ENCODE measurements around the gene TTLL9.

TTLL9 gene

DNA sequence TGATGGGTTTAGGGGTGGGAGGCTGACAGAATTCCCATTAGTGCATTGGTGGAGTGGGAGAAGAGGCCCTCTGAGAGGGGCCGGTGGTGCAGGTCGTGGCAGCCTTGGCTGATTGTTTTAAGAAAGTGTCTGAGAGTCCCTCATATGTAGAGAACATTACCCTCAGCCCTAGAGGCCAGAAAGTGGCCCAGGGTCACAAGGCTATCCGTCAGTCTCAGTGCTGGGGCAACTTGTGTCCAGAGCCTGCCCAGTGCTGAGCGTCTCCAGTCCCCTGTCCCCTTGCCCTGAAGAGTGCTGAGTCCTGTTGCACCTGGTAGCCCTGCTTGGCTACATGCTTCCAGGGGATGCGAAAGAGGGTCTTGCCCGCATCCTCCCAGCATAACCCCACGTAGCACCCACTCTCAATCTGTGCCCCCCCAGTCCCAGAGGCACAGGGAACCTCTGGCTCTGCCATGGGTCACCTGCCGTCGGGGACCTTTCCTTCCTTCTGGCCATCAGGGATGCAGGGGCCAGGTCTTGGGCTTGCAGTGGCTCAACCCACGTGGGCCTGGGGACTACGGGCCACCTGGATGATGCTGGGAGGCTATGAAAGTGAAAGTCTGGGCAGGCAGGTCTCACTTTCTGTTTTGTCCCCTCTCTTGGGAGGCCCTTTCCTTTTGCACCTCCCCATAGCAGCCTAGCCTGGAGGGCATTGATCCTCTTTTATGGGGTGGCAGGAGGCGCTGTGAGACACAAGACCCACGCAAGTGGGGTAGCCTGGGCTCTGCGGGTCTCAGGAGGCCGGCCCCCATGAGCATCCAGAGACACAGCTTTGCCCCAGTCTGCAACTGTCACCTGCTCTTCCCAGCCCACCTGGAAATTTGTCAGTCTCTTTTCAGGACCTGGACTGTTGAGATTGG is 12.3 kb upstream of the TTLL9 start:
- no peak for DNase-seq (ENCODE audit: low read depth in 2 of 2)

DNA sequence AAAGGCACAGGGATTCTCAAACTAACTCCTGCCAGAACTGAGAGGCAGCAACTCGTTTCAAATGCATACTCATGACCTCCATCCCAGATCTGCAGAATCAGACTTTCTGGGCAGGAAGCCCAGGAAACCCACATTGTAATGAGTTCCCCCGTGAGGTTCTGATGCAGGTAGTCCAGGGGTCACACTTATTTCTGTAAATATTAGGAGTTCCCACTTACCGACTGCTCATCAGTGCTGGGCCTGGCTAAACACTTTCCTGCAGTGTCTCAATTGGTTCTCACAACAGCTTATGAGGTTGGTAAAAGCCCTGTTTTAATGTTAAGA is 11.7 kb upstream of the TTLL9 start:
- DNase-seq (ENCODE audit: low read depth in 2 of 2), result no peak

DNA sequence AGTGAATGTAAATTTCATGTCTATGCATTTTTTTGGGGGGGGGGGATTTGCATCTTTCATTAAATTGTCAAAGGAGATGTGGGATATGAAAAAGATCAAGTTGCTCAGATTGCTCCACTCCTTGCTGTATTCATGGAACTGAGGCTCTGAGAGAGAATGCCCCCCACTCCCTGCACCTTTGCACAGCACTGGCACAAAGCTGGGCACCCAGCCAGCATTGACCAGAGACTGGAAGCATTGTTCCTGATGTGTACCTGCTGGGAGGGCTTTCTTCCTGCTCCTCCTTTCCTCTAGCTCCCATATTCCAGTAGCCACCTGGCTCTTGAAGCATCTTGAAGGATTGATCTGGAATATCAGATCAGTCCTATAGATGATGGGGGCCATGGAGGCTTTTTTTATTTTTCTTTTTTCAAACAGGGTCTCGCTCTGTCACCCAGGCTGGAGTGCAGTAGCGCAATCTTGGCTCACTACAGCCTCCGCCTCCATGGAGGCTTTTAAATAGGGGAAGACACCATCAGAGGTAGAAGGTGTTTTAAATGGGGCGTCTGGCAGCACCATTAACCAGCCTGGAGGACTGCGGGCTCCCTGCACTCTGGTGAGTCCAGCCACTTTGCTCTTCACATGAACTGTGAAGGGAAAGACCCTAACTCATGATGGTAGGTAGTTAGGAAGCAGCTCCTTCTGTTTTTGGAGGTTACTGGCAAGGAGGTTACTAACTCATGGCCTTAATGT is 11.0 kb upstream of the TTLL9 start:
- DNase-seq (ENCODE audit: low read depth in 2 of 2), result no peak

DNA sequence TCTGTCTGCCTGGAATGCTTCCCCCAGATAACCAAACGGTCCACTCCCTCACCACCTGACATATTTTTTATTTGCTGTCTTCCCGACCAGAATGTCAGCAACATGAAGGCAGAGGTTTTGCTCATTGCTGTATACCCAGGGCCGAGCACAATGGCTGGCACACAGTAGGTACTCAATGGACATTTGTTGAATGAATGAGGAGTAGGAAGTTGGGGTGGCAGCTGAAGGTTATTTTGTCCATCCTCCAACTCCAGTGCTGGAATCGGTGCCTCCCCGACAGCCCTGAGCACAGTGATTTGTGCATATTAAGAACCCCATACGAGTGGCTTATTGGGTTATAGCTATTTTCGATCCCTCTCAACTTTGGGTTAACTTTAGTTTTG is 10.4 kb upstream of the TTLL9 start:
- DNase-seq (ENCODE audit: low read depth in 2 of 2), result no peak

DNA sequence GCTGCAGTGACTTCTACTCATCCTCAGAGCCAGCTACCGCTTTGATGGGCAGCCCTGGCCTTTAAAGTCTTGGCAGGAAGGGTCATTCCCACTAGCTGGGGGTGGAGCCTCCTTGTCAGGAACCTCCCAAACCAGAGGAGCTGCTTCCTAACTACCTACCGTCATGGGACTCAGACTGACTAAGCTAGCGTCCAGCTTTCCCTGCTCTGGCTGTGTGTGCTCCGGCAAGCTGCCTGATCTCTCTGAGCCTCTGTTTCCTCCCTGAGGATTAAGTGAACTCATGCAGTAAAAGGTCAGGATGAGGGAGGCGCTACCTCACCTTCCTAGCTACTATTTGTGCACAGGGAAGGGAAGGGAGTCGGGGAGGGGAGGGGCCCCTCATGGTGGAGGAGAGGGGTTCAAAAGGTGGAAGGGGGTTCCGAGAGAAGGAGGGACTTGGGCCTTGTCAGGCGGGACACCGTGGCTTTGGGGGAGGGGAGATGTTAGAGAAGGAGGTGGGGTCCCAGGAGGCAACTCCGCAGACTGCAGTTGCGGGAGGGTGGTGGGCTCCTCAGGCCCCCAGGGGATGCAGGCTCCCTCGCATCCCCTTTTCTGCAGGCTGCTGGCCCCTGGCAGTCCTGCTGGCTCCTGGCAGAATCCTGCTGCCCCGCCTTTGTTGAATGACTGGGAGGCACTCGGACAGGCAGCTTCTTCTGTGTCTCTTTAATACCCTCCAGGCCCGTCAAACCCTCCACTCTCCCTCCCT is 9.9 kb upstream of the TTLL9 start:
- DNase-seq (ENCODE audit: low read depth in 2 of 2), result no peak

DNA sequence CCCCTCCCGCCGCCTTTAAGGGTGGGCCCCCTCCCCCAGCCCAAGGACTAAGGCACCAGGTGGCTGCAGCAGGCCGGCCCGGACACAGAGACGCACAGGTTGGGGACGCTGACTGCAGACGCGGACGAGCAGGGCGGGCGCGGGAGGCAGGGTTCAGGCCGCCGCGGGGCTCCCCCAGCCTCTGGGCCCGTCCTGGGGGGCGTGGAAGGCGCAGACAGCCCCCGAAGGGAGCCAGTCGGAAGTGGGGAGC is 9.4 kb upstream of the TTLL9 start:
- DNase-seq (ENCODE audit: low read depth in 2 of 2), result no peak

DNA sequence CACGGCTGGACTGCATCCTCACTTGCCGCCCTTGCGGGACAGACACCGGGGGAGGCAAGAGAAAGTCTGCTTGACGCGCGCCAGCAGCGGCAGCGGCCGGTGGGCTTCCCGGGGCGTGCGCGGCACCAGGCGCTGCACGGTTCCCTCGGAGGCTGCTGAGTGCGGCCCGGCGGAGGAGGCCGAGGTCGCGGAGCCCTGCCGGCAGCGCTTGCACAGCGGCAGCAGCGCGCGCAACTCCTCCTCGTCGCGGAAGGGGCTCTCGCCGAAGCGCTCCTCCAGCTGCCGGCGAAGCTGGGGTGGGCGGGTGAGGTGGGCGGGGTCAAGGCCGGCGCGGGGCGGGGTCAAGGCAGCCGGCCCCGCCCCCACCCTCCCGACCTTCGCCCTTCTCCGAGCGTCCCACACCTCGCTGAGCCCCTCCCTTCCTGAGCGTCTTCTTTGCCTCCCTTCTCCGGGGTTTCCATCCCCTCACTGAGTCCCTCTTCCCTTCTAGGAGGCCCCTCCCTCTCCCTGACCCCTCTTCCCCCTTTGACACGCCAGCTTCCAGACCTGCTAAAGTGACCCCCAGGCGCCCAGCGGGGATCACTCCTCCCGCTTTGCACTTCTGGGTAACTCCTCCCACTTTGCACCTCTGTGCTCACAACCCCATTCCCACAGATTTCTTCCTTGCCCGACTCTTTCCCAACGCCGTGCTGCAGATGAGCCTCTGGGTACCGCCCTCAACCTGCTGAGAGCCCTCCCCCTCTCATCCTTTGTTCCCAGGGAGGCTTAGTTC is 8.9 kb upstream of the TTLL9 start:
- peak; percentile 24 to 32 for DNase-seq (ENCODE audit: low read depth in 2 of 2)

DNA sequence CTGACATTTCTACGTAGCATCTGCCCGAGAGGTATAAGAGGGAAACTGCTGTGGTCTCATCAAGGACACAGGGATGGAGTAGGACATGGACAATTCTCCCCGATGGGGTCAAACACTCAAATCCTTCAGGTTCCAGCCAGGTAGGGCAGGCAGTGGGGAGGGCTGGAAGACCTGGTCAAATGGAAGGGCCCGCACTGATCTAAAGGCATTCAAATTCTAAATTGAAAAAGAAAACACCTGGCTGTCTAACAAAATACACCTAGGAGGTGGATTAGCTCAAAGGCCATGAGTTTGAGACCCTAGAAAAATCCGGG is 8.3 kb upstream of the TTLL9 start:
- DNase-seq (ENCODE audit: low read depth in 2 of 2), result no peak

DNA sequence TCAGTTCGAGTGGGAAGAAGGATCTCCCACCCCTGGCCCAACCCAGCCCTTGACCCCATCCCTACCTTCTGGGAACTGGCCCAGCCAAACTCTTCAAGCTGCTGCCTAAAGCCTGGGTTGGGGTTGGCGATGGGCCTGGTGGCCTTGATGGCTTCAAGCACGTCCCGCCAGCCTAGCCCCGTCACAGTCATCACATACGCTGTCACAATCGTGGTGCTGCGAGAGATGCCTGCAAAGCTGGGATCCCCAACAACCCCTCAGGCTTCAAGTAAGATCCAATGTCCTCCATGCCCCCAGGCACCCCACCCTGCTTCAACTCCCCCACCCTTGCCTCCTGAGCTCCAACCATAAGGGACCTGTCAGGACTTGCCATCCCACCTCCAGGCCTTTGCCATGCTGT is 7.9 kb upstream of the TTLL9 start:
- DNase-seq (ENCODE audit: low read depth in 2 of 2), result no peak

DNA sequence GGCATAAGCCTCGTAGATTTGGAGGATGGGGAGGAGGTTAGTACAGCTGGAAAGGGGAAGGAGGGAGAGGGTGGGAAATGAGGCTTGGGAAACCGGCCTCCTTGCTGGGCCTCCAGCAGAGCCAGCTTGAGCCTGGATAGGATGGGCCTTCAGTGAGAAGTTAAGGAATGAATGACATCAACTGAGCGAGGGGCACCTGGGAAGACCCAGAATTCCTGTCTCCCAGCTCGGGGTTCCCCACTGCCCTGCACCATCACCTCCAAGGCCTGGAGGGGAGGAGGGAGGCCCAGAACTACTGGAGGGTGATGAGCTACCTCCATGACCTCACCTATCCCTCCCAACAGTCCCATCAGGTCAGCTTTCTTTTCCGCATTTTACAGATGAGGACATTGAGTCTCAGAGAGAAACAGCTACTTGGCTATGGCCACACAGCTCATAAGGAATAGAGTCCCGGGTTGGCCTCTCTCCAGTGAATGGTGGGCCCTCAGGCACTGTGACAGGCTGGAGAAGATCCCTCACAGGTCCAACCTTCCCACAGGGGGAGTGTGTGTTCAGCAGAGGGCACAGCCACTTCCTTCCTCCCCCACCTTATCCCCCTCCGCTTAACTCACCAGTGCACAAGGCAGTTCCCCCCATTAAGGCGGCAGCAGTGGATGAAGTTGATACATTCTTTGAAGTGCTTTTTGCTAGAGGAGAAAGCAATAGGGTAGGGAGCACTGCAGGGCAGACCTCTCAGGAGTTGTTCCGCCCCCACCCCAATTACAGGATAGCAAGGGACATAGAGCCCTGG is 6.9 kb upstream of the TTLL9 start:
- DNase-seq (ENCODE audit: low read depth in 2 of 2), result no peak

DNA sequence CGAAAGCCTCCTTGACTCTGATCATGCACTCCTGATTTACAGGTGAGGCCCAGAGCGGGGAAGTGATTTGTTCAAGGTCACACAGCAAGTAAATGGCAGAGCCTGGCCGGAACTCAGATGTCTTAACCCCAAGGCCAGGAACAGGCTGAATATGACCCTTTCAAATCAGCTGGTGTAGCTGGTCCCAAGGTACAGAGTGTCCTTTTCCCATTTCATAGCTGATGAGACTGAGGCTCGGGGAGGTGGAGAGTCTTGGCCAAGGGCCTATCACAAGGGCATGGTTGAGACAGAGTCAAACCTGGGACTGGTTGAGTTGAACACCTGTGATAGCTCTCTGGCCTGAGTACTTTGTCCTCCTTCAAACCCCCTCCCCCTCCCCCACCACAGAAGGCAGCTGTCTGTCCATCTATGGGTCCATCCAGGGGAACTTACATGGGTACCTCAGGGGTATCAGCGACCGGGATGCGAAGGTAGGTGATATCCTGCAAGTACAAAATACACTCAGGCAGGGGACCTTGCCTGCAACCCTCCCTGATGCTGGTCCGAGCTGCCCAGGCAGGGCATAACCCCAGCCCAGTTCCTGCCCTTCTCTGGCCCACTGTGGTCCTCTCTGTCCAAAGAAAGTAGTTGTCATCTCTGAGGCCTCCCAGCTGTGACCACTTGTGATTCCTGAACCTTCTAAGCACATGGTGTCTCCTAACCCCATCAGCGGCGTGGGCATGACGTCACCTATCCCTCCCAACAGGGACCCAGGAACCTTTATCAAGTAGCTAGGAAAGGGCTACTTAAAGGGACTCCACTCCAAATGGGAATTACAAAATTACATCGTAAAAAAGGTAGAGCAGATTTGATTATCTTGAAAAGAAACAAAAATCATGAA is 5.7 kb upstream of the TTLL9 start:
- no peak for DNase-seq (ENCODE audit: low read depth in 2 of 2)

DNA sequence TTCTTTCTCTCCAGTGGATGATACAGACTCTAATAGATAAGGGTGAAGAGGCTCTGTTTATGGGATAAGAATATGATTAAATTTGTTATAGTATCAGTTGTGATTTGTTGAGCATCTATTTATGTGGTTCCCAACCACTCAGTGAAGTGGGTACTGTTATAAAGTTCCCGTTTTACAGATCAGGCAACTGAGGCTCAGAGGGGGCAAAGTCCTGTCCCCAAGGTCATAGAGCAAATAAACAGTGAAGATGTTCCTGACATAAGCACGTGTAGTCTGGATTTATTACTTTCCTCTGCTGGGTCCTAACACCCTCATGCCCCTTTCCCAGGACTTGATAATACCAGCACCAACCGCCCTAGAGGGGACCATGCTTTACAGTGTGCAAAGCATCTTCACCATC is 4.2 kb upstream of the TTLL9 start:
- DNase-seq (ENCODE audit: low read depth in 2 of 2), result no peak

DNA sequence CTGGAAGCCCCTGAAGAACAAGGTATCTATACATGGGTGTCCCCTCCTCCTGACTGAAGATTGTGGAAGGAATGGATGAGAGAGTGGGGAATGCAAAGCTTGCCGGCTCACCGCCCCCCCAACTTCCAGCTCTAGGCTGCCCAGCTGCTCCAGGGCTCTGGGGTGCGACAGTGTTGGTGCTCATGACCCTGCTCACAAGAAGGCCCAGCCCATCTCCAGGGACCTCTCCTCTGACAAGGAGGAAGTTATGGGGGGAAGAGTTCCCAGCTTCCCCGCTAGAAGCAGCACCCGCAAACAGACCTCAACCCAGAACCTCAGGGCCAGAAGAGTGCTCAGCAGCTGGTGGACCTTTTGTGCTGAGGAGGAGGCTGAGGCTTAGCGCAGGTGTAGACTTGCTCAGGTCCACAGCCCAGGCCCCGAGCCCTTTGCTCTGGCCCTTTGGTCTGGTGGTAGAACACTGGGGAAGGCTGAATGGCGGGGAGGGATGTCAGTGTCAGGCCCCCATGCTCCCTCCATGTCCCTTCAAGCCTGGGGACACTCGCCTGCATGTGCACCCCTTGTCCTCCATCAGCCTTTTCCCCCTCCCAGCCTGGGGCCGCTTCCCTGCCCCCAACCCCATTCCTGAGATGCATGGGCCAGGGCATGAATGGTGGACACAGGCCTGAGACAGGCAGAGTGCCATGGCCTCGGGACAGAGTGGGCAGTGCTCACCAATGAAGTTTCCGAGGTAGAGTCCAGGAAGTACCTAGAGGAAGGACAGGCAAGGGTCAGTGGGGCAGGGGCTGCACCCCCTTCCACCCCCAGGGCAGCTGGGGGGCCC is 1.4 kb upstream of the TTLL9 start:
- no peak for DNase-seq (ENCODE audit: low read depth in 2 of 2)

DNA sequence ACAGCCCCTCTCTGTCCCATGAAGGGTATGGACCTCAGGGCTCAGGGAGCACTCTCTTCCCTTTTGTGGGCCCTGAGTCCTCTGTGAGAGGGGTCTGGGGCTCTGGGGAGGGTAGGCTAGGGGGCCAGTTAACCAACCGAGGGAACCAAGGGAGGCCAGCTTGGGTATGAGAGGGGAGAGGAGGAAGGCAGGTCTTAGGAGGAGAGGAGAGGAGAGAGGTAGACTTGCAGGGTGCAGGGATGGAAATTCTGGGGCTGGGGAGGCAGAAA is 827 bp upstream of the TTLL9 start:
- DNase-seq (ENCODE audit: low read depth in 2 of 2), result no peak

DNA sequence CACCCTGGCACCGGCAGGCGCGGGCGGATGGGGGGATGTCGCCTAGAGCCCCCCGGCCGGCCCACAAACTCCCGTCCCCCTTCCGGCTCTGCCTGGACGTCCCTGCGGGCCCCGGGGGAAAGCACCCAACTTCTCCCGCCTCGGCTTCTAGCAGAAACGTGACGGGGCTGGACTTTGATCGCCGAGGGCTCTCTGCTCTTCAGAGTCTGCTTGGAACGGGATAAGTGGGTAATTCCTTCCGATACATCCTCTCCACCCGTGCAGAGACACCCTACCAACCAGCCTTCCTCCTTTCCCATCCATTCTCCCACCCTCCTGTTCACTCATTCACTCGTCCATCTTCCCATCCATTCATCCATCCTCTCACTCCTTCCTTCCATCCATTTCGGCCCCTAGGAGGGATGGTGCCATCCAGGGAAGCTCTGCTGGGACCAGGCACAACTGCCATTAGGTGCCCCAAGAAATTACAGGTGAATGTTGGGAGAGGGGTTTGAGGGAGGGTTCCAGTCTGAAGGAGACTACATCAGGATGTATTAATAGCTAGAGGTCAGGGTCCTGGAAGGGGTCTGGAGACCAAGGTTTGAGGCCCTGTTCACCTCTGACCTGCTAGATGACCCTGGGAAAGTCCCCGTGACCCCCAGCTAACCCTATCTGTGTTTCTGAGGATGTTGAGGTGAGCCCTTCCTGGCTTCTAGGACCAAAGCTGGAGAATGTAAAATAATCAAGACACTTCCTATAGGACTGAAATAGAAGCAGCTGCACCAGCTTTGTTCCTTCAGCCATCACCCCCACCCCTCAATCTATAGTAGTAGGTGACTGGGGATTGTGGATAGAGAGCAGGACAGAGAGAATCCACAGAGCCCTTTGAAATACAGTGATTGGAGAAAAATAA is 538 bp downstream of the TTLL9 start:
- DNase-seq (ENCODE audit: low read depth in 2 of 2), result no peak

DNA sequence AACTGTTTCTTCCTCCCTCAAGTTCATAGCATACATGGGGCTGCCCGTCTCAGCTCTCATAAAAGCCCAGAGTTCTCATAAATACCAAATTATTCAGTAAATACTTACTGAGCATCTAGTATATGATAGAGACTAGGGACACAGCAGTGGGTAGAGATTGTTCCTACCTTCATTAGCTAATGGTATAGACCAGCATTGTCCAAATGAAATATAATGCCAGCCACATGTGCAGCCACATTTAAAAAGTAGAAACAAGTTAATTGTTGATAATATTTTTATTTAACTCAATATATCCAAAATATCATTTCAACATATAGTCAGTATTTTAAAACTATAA is 1.2 kb downstream of the TTLL9 start:
- DNase-seq (ENCODE audit: low read depth in 2 of 2), result no peak

DNA sequence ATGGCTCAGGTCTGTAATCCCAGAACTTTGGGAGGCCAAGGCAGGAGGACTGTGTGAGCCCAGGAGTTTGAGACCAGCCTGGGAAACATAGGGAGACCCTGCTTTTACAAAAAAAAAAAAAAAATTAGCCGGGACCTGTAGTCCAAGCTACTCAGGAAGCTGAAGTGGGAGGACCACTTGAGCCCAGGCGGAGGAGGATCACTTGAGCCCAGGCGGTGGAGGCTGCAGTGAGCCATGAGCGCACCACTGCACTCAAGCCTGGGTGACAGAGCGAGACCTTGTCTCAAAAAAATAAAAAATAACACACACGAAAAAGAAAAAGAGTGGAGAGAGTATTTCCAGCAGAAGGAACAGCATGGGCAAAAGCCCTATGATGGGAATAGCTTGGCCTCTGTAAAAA is 2.0 kb downstream of the TTLL9 start:
- no peak for DNase-seq (ENCODE audit: low read depth in 2 of 2)

DNA sequence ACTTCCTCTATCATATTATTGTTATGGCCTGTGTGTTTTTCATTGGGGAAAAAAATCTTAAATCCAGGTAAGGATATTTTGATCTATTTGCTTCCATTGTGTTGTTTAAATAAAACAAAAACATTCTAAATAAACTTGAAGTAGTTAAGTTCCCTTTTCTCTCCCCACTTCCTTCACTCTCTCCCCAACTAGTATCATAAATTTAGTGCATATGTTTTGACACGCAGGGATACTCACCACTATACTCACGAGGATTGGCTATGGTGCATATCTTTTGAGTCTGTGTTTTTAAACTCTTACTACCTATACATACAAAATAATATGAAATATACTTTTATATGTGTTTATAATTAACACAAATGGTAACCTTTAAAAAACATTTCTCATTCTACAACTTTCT is 5.2 kb downstream of the TTLL9 start:
- DNase-seq (ENCODE audit: low read depth in 2 of 2), result no peak

DNA sequence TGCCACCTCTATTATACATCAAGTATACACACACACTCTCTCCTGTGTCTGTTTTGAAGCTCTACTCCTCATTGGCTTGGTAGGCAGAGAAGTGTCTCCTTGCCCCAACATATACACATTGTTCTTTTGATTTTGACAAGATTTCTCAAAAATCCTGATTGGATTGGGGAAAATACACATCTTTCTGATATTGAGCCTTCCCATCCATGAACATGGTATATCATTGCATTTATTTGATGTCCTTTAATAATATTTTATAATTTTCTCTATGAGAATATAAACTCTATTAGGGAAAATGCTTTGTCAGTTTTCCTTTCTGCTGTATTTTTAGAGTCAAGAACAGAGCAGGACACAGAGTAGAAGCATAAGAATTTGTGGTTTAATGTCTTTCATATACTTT is 7.2 kb downstream of the TTLL9 start:
- DNase-seq (ENCODE audit: low read depth in 2 of 2), result no peak

Measured in stimulated activated CD8-positive, alpha-beta memory T cell treated with anti-CD3 and anti-CD28 coated beads, Interleukin-7, amount 100 ng/mL, for 1 hour (primary cell).